Eye (tissue), 1 donor: Measurements from ENCODE around the gene ALDH1A3.

ENCODE experiments used
- DNase-seq: peaks from one replicate; pipeline ENCODE4 v3.0.0-alpha.2; 2015

The ALDH1A3 gene

DNA sequence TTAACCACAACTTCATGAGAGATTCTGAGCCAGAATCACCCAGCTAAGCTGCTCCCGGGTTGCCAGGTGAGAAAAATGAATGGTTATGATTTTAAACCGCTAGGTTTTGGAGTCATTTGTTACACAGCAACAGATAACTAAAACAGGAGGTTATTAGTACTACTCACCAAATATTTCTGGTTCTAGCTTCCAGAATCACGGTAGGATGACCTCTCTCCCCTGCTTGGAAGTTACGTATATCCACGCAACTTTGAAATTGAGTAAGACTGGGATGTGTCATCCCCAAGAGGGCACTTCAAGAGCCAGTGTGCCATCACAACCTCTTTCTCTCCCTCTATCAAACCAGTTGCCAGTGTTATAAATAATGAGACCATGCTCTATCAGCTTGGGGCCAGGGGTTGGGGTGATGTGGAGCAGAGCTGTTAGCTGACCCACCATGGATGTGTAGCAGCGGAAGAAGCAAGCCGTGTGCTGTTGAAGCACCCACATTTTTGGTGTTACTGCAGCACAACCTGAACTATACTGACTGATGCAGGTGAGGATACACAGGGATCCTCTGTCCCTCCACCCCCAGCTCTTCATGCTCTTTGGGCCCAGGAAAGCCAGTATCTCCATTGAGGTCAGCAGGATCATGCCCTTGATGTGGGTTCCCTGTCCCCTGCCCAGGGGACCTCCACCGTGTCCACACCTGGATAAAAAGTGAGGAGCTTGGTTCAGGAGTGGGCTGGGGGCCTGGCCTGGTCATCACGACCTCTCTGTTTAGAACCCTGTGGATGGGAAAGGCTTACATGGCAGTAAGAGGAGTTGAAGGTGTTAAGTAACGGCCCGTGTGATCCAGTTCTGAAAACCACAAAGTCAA lies 19.4 kb upstream of the ALDH1A3 start:
- DNase-seq = no peak

DNA sequence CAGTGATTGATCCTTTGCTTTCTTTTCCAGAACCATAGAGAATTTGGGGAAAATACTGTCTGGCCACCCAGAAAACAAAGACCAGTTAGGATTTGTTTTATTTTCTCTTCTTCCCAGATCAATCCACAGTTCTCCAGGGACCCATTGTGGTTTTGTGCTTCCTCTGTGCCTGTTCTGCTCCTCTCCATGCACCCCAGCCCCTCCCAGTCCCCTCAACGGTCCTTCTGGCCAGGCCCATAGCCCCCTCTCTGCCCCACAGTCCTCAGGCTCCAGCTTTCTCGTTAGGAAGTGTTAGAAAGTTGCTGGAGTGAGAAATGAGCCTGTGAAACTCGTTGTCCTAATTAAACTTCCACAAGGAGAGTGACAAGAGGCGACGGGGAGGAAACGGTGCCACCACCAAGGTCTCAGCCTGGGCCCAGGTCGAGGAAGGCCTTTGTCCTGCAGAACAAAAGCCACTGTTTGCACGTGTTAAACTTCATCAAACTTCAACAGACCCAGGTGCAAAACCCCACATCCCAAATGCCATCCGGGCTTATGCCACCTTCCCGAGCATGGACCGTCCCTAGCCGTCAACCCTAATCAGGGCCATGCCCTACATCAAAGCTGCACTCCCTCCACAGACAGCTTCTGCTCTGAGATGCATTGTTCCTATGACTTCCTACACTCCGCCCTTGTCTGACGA lies 18.7 kb upstream of the ALDH1A3 start:
- no peak for DNase-seq

DNA sequence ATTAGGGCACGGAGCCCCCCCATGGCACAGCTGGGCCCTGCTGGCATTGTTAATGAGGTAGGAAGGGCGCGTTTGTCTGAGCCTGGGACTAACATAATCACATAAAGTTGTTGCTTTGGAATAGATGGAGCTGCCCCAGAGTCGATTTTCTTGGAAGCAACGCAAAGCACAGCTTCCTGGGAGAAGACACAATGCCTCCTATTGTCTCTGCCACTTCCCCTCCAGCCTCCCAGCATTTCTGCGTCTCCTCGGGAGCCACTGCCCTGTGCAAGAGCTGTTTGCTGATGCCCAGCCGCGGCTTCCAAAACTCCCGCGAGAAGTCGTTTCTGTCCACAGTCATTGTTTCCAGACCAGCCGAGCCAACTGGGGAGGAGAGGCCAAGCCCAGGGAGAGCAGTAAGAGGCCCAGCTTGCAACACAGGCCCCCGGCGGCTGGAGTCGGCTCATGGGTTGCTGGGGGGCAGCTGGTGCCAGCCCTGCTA lies 18.1 kb upstream of the ALDH1A3 start:
- DNase-seq = peak; percentile 89

DNA sequence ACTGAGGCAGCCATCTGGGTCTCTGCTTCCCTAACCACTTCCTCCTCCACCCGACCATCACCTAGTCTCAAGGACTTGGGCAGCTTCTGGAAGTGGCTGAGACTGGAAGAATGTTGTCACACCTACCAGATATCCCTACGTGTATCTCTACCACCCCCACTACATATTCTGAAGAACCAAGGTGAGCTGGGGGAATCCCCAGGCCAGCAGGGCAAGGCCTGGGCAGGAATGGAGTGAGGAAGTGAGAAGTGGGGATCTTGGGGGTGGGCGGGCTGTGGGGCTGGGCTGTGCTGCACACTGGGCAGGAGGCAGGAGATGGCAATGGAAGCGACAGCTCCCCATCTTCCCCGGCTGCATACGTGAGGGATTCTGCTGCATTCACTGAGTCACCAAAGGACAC lies 17.5 kb upstream of the ALDH1A3 start:
- no peak for DNase-seq

DNA sequence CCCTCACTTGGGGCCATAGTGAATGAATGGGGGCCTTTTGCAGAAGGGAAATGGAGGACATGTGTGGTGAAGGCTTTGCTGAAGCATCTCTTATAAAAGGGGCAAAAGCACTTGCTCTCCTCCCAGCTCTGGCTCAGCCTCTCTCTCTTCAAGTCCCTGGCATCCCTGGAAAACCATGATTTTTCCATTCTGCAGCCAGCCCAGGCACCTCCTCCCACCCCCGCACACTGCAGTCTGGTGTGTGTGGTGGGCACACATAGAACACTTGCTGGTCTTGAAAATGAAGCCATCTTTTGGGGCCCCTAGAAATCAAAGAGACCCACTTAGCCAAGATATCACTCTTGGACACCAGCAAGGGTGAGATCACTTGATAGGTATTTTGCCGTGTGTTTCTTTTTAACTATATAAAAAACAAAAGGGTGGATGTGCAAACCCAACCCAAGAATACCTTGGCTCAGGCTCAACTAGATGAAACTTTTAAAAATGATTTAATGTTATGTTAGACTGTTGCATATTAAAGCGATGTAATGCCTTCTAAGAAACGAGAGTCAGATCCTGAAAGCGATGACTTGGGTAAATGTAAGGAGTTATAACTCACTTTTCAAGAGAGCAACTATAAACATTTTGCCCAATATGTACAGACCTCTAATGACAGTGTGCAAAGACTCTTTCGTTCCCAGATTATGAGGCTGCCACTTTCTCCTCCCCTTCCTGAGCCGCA lies 16.4 kb upstream of the ALDH1A3 start:
- DNase-seq = peak; percentile 30

DNA sequence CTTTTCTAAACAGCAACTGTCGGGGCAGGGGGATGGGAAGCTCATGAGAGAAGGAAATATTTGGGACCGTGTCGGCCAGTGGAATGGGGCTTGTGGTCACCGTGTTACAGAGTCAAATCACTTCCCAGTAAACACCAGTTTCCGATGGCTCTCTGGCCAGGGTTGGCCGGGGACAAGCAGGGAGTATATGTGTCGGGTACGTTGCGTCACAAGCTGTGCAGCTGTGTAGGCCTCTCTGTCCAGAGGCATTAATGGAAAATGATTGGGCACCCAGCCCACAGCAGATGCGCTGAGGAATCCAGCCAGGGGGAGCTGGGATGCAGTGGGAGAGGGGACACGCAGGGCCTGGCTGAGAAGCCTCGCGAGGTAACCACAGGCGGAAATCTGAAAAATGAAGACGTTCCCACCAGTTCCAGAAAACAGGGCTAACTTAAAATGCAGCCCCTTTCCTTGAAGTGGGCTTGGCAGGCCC lies 15.8 kb upstream of the ALDH1A3 start:
- peak; percentile 50 for DNase-seq

DNA sequence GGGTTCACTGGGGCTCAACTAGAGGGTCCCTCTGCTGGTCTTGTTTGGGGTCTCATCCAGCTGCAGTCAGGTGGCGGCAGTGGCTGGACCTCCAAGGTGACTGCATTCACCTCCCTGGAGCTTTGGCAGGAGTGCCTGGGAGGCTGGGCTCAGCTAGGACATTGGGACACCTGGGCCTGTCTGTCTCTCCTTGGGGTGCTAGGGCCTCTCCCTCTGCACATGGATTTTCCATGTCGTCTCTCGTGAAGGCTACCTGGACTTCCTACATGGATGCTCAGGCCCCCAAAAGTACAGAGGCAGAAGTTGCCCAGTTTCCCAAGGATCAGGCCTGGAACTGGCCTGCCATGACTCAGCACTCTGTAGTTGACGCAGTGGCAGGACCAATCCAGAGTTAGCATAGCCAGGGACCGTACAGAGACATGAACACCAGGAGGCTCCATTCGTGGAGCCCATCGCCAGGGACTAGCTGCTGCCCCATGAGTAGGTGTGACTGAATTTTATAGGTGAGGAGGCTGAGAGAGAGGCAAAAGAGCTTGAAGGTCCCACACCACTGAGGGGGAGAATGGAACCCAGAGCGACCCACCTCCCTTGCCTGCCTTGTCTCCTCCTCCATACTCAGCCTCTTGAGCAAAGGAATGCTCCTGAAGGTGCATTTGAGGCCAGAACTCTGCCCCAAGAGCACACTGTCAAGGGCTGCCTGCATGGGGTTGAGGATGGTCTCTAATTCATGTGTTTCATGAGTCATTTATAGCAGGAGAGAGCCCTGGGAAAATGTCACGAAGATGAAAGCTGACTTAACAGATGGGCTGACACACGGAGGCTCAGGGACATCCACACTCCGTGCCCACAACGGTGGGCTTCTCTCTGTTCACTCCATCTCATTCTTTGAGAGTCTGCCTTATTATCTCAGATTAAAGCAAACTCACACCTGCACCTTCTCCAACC lies 13.0 kb upstream of the ALDH1A3 start:
- peak; percentile 30 for DNase-seq

DNA sequence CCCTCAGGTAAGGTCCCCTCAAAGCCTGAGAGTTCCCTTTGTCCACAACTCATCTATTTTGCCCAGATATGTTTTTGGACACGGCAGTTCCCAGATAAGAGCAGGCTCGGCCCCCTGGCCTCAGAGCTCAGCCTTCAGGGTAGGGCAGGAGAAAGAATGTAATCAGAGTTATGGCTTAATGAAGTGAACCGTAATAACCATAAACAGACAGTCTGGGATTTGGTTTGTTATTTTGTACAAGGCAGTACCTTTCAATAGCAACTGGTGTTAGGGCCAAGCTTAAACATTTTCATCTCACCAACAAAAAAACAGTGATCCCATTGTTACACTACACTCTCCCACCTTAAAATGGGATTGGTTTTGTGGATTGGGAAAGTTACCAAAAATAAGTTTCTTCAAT lies 12.2 kb upstream of the ALDH1A3 start:
- DNase-seq = peak; percentile 61

DNA sequence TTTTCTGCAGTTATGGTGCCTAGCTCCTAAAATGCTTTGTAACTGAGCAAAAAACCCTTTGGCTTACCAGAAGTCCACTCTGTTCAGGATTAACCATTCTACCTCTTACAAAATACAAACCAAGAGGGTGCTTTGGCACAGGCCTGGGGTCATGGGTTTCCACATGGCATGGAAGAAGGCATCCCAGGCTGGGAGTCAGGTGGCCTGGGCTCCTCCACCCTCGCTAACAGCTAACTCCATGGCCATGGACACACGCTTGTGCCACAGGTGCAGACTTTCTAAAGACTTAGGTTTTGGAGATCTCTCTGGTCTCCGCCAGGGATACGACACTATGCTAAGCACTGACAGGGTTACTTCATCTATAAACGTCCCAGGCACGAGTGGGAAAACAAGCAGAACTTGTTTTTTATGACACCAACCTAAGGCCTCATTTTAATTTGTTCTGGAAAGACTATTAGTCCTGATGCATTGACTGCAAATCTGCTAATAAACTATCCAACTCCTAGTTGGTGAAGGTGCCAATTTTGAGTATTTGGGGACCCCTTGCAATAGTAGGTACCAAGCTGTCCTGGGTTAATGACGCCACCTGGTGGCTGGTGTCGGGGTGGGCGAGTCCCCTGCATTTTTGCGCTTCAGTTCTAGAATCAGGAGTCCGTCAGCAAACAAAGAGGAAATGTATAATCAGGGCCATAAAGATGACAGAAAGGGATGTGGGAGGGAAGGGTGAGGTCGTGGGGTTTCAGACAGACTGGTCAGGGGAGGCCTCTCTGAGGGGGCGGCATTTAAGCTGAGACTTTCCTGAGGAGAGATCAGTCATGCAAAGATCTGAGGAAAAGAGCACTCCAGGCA lies 10.3 kb upstream of the ALDH1A3 start:
- no peak for DNase-seq

DNA sequence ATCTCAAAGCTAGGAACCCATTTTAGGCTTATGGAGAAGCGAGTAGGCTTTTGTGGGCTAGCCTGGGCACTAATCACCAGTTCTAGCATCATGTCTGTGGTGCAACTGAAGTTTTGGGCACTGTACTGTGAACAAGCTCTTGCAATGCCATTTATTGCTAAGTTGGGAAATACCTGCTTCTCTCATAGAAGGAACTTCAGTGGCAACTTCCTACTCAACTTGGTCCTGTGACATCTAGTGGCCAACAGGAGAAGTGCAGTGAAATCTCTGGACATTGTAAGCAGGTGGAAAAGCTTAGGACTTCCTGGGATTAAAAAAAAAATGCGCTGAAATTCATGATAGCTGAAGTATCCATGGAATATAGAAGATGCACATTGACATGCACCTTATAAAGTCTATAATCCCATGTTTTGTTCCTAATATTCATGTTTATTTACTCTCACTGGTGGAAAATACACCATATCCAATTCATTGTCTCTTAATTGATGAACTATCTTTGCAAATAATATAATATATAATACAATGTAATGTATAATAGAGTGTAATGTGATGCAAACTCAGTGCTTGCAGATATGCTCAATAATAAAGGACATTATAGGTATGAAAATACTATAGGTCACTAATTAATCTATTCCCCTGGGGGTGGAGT lies 6.5 kb upstream of the ALDH1A3 start:
- DNase-seq = peak; percentile 94

DNA sequence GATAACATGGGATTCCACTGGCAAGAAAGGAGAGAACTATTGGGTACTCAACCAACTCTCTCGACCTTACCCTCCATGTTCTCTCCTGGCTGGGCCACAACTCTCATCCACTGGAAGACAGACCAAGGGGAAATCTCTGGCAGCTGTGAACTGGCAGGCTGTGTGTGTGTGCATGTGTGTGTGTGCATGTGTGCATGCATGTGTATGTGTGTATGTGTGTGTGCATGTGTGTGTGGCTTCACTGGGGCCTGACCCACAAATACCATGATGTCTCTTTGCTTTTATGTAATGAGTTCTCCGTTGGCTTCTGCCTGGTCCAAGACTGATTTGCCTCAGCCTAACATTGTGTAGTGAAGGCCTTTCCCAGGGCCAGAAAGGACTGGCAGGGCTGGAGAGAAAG lies 4.1 kb upstream of the ALDH1A3 start:
- DNase-seq = no peak

DNA sequence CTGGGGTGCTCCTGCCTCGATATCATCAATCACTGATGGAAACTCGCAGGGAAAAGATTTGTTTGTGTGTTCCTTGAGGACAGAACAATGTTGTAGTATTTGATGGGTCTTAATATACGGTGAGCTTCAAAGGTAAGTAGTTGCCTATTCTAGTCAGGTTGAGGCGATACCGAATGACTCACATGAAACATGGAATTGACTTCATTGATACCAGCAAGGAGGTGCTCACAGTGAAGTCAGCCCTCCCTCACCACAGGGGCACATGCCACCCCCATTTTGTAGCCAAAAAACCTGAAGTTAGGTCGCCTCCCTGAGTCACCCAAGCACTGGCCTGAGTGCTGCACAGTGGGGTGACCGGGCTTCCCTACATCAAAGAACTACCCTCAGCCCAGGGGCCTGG lies 3.7 kb upstream of the ALDH1A3 start:
- DNase-seq = no peak

DNA sequence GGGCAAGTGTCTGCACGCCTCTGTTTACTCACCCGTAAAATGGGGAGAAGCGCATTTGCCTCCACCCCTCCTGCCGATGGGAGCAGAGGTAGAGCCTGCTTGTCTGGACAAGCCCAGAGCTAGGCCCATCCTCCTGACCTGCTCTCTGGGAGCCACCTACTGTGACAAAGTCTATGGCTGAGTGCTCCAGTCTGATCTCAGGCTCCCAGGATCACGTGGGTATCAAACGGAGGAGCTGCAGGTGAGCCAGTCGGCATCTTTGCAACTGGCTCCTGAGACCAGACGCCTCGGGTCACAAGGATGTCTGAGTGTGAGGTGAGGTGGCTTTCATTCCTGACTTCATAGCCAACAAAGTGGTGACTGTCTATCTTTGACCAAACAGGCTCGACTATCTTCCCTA lies 2.1 kb upstream of the ALDH1A3 start:
- peak; percentile 24 for DNase-seq

DNA sequence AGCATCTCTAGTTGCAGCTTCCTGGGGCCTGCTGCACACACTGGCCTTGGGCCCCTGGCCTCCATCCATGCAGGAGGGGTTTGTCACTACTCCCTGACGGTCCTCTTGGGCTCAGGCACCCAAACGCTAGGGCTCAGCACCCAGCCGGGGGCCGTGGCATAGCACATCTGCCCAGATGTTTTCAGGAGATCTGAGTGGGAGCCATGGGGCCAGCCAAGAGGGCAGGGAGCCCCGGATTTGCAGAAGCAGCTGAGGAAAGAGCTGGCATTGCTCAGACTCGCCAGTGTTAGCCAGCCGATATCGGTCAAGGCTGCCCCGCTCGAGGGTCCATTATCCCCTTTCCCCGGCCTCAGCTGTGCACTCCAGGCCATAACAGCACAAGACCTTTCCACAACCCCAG lies 1.5 kb upstream of the ALDH1A3 start:
- DNase-seq = no peak

DNA sequence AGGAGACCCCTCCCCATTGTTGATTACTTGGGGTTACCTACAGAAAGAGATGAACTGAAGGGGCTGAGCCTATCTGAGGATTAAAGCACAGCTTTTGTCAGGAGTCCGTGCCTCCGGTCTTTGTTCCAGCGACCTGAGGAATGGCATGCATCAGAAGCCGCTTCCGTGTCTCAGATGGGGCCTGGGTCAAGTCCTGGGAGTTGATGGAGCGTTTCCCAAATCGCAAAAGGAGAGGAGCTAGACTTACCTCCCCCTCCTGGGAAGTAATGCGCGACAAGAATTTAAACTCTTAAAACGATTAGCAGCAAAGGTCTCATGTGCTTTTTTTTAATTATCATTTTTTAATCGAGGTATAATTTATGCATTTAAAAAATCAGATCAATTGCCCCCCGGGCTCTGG lies 983 bp upstream of the ALDH1A3 start:
- peak; percentile 65 for DNase-seq

DNA sequence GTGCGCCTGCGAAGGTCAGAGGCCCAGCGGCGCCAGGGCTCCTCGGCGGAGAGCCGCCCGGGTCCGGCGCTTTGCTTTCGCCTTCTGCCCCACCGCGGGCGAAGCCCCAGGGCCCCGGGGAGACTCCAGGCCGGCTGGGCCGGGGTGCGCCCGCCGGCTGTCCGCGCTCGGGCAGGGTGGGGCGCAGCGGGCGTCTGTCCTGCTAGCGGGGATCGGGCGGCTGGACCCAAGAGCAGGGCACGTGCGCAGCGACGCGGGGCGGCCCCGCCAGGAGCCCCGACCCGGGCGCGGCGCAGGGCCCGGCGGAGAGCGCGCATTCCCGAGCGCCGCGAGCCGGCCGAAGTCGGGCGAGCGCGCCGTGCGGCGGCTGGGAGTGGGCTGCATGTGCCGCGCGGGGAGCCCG lies 569 bp upstream of the ALDH1A3 start:
- DNase-seq = peak; percentile 59

DNA sequence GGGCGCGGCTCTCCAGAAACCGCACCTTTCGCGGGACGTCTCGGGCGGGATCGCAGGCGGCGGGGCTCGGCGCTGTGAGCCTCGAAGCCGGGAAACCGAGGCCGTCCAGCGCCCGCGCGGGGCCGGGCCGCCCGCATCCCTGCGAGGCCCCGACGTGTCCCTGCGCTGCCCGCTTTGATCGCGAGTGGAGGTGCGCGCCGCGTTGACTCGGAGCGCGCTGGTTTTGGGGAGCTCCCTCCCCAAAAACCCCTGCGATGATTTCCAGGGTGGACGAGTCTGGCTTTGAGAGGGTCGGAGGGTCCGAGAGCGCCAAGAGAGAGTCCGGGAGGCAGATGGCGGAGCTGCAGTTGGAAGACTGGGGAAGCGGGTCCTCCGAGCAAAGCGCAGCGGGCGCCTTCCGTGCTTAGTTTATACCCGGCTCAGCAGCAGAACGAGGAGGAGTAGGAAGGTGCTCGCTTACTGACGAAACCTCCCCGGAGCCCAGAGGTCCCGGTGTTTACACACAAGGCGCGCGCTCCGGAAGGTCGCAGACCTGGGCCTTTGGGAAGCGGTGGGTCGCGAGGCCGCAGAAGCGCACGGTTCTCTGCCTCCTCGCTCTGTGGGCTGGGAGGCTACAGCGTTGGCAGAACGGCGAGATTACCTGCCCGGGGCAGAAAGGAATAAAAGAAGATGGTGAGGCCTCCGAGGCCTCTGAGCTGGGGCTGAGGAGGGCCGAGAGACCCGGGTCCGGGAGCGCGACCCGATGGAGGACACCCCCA lies 687 bp downstream of the ALDH1A3 start:
- DNase-seq = peak; percentile 76

DNA sequence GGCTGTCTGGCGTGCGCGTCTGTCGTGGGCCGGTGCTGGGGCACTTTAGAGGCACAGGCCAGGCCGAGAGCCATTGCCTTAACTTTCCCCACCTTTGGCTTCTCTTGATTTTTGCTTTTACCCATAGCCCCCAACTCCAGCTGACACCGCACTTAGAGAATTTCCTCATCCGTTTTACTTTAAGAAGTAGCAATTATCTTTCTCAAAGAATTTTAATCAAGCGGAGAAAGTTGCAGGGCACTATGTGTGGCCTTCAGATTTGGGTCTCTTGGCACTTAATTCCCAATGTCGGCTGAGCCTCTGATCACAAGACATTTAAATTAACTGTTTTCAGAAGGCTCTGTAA lies 1.2 kb downstream of the ALDH1A3 start:
- no peak for DNase-seq

DNA sequence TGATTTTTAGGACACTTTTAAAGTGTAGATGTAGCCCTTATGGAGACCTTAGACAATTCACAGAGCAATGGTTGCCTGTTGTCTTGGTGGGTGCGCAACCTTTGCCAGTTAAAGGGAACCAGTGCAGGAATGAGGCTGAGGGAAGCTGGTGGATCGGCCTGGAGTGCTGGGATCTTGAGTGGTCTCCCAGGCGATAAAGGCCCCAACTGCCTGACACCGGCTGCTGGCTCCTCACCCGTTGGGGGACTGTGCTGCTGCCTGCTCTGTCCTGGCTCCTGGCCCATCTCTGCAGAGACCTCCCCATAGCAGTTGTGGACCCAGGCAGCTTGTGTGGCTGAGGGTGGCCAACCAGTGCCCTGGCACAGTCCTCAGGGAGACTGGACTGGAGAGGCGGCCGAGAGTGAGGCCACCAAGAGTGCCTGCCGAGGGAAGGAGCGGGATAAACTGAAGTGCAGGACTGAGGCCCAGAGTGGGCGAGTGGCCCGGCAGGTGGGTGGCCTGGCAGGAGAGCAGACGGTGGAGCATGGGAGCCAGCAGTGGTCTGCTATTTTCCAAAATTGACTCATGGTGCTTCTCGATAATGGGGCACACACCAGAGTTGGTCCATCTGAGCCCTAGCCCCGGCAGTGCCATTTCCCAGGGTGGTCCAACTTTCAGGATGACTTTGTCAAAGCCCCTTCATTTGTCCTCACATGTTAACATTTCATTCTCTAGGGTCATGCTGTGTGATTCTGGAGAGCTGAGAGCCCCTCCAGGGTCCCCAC lies 2.1 kb downstream of the ALDH1A3 start:
- DNase-seq = no peak
